ENCODE measurements around the gene RGL1. TPM values are rescaled to one million over a fixed set of nuclear protein-coding genes. Genes with fewer than 3 reads are reported as not detected.

The RGL1 gene
- total and polyA plus RNA-seq, 9 of the 15 experiments (the other 6 are each of a cell fraction or from before 2014, with no cell fraction given) = under 0.01 to 0.07 (median 0.04) TPM

DNA sequence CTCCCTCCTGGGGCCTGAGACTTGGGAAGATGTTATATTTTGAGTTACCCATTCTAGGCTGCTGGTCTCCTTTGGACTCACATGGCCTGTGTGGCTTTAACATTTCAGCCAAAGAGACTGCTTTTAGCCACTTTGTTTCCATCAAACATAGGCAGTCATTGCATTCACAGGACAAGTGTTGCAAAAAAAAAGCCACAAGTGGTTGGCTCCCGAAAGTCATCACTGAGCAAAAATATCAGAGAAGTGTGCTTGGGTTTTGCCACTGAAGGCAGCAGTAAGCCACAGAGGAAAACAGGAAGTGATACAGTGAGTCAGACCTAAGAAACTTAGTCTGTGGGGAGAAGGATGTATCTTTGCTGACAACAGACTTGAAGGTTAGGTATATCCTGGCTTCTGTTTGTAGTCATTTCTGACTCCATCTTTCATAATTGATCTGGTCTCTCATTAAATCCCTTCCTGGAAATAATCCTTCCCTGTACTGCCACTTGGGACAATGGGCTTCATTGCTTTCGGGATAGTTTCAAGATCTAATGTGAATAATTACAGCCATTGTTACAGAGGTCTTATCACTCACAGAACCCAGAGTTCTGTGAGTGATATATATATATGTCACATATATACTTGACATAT is 151.8 kb downstream of the RGL1 start (continued):
- TF ChIP-seq, protein P1, sequence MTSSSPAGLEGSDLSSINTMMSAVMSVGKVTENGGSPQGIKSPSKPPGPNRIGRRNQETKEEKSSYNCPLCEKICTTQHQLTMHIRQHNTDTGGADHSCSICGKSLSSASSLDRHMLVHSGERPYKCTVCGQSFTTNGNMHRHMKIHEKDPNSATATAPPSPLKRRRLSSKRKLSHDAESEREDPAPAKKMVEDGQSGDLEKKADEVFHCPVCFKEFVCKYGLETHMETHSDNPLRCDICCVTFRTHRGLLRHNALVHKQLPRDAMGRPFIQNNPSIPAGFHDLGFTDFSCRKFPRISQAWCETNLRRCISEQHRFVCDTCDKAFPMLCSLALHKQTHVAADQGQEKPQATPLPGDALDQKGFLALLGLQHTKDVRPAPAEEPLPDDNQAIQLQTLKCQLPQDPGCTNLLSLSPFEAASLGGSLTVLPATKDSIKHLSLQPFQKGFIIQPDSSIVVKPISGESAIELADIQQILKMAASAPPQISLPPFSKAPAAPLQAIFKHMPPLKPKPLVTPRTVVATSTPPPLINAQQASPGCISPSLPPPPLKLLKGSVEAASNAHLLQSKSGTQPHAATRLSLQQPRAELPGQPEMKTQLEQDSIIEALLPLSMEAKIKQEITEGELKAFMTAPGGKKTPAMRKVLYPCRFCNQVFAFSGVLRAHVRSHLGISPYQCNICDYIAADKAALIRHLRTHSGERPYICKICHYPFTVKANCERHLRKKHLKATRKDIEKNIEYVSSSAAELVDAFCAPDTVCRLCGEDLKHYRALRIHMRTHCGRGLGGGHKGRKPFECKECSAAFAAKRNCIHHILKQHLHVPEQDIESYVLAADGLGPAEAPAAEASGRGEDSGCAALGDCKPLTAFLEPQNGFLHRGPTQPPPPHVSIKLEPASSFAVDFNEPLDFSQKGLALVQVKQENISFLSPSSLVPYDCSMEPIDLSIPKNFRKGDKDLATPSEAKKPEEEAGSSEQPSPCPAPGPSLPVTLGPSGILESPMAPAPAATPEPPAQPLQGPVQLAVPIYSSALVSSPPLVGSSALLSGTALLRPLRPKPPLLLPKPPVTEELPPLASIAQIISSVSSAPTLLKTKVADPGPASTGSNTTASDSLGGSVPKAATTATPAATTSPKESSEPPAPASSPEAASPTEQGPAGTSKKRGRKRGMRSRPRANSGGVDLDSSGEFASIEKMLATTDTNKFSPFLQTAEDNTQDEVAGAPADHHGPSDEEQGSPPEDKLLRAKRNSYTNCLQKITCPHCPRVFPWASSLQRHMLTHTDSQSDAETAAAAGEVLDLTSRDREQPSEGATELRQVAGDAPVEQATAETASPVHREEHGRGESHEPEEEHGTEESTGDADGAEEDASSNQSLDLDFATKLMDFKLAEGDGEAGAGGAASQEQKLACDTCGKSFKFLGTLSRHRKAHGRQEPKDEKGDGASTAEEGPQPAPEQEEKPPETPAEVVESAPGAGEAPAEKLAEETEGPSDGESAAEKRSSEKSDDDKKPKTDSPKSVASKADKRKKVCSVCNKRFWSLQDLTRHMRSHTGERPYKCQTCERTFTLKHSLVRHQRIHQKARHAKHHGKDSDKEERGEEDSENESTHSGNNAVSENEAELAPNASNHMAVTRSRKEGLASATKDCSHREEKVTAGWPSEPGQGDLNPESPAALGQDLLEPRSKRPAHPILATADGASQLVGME (CRISPR knock-in tag; IDR thresholded peaks at IDR 0.05) = peak; percentile 50; the same call in 1 of the 2 replicates
- TF ChIP-seq, protein P2, sequence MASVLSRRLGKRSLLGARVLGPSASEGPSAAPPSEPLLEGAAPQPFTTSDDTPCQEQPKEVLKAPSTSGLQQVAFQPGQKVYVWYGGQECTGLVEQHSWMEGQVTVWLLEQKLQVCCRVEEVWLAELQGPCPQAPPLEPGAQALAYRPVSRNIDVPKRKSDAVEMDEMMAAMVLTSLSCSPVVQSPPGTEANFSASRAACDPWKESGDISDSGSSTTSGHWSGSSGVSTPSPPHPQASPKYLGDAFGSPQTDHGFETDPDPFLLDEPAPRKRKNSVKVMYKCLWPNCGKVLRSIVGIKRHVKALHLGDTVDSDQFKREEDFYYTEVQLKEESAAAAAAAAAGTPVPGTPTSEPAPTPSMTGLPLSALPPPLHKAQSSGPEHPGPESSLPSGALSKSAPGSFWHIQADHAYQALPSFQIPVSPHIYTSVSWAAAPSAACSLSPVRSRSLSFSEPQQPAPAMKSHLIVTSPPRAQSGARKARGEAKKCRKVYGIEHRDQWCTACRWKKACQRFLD (CRISPR knock-in tag; IDR thresholded peaks at IDR 0.05) = peak; percentile 70; the same call in 1 of the 2 replicates
- TF ChIP-seq, protein P3, sequence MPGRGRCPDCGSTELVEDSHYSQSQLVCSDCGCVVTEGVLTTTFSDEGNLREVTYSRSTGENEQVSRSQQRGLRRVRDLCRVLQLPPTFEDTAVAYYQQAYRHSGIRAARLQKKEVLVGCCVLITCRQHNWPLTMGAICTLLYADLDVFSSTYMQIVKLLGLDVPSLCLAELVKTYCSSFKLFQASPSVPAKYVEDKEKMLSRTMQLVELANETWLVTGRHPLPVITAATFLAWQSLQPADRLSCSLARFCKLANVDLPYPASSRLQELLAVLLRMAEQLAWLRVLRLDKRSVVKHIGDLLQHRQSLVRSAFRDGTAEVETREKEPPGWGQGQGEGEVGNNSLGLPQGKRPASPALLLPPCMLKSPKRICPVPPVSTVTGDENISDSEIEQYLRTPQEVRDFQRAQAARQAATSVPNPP (IDR thresholded peaks at IDR 0.05; ENCODE audit: borderline replicate concordance, insufficient read depth, insufficient read length) = no peak
- TF ChIP-seq BACH1 (tag; IDR thresholded peaks at IDR 0.05) = no peak; the same call in 1 of the 2 replicates
- TF ChIP-seq ZNF696 (CRISPR knock-in tag; conservative IDR thresholded peaks at IDR 0.05) = no peak
- TF ChIP-seq SMAD2 (IDR thresholded peaks at IDR 0.05; ENCODE audit: low read depth, low read length) = no peak
- 0 out of 2 replicates have a peak, but pooled peaks have one; percentile 22 for TF ChIP-seq CXXC5 (CRISPR knock-in tag; IDR thresholded peaks at IDR 0.05)
- TF ChIP-seq RBM14 (IDR thresholded peaks at IDR 0.05; ENCODE audit: borderline replicate concordance, insufficient read depth, low read depth, low read length) = no peak
- TF ChIP-seq ADNP (tag; IDR thresholded peaks at IDR 0.05) = no peak
- no peak for TF ChIP-seq NR1H2 (CRISPR knock-in tag; IDR thresholded peaks at IDR 0.05)
- TF ChIP-seq, protein P4, sequence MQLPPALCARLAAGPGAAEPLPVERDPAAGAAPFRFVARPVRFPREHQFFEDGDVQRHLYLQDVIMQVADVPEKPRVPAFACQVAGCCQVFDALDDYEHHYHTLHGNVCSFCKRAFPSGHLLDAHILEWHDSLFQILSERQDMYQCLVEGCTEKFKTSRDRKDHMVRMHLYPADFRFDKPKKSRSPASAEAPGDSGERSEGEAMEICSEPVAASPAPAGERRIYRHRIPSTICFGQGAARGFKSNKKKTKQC (CRISPR knock-in tag; IDR thresholded peaks at IDR 0.05) = no peak
- TF ChIP-seq JUN (IDR thresholded peaks at IDR 0.05; ENCODE audit: borderline replicate concordance, low read depth, low read length) = peak; percentile 71; the same call in 1 of the 2 replicates
- no peak for TF ChIP-seq JUN (CRISPR knock-in tag; IDR thresholded peaks at IDR 0.05; ENCODE audit: borderline replicate concordance)
- no peak for TF ChIP-seq MBD1 (CRISPR knock-in tag; IDR thresholded peaks at IDR 0.05)
- TF ChIP-seq E2F3 (CRISPR knock-in tag; IDR thresholded peaks at IDR 0.05) = no peak
- no peak for TF ChIP-seq BMI1 (IDR thresholded peaks at IDR 0.05; ENCODE audit: low read length)

Data from K562 (cell line).